ENCODE data around the gene NRG2. TPM values are rescaled to one million over a fixed set of nuclear protein-coding genes. Genes with fewer than 3 reads are reported as not detected.

The NRG2 gene
- total RNA-seq, 1 donor from 2014 or later: 1.4 TPM

- DNase-seq (ENCODE audit: extremely low spot score, unreplicated experiment): no peak
- peaks cover 60% of the 10 kb centered on the region for H3K27me3 Mint-ChIP-seq
Observed at GRCh38 chr5:140005145-140005591, 37.9 kb downstream of the NRG2 start.

GRCh38 chr5:140004174-140004573, 38.9 kb downstream of the NRG2 start:
- no peaks in the 10 kb centered on the region for H3K36me3 Mint-ChIP-seq
- H3K27ac Mint-ChIP-seq: no peak overlapping the region
- no peaks in the 10 kb centered on the region for H3K4me1 Mint-ChIP-seq (ENCODE audit: unreplicated experiment)
- peaks cover 66% of the 10 kb centered on the region for H3K27me3 Mint-ChIP-seq
- no peak for DNase-seq (ENCODE audit: extremely low spot score, unreplicated experiment)
- H3K4me3 Mint-ChIP-seq: no peak overlapping the region
- no peaks in the 10 kb centered on the region for H3K9me3 Mint-ChIP-seq
- TF ChIP-seq CTCF (conservative IDR thresholded peaks at IDR 0.05): no peak

More at GRCh38 chr5:140005145-140005591, 37.9 kb downstream of the NRG2 start:
- Mint-ChIP-seq H3K4me1 (ENCODE audit: unreplicated experiment) (no peaks in the 10 kb centered on the region), H3K4me3 (no peak overlapping the region), H3K36me3 (no peaks in the 10 kb centered on the region), H3K9me3 (no peaks in the 10 kb centered on the region), H3K27ac (no peak overlapping the region)
- no peak for TF ChIP-seq CTCF (conservative IDR thresholded peaks at IDR 0.05)

DNA sequence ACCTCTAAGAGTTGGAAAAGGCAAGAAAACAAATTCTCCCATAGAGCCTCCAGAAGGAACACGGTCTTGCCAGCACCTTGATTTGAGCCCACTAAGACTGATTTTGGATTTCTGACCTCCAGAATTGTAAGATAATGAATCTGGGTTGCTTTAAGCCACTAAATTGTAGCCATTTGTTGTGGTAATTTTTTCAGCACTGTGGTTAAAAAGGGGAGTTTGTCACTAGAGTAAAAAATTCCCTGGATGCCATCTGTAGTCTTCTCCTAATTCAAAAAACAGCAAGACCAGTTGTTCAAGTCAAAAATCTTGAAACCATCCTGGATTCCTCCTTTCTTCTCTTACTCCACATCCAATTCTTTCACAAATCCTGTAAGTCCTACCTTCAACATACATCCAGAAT, 39.6 kb downstream of the NRG2 start:
- Mint-ChIP-seq H3K4me1 (ENCODE audit: unreplicated experiment) (no peaks in the 10 kb centered on the region), H3K9me3 (no peaks in the 10 kb centered on the region), H3K36me3 (no peaks in the 10 kb centered on the region), H3K4me3 (no peak overlapping the region), H3K27me3 (peaks cover 71% of the 10 kb centered on the region), H3K27ac (no peak overlapping the region)
- no peak for TF ChIP-seq CTCF (conservative IDR thresholded peaks at IDR 0.05)
- no peak for DNase-seq (ENCODE audit: extremely low spot score, unreplicated experiment)

- Mint-ChIP-seq H3K27me3 (peaks cover 62% of the 10 kb centered on the region), H3K36me3 (no peaks in the 10 kb centered on the region), H3K4me3 (no peak overlapping the region), H3K4me1 (ENCODE audit: unreplicated experiment) (no peaks in the 10 kb centered on the region), H3K9me3 (no peaks in the 10 kb centered on the region), H3K27ac (no peak overlapping the region)
- no peak for DNase-seq (ENCODE audit: extremely low spot score, unreplicated experiment)
- TF ChIP-seq CTCF (conservative IDR thresholded peaks at IDR 0.05): no peak
Observed at GRCh38 chr5:140000332-140000731, 42.8 kb downstream of the NRG2 start.

- Mint-ChIP-seq H3K27me3 (peaks cover 61% of the 10 kb centered on the region), H3K4me1 (ENCODE audit: unreplicated experiment) (no peaks in the 10 kb centered on the region), H3K27ac (no peak overlapping the region), H3K9me3 (no peaks in the 10 kb centered on the region), H3K4me3 (no peak overlapping the region), H3K36me3 (no peaks in the 10 kb centered on the region)
- no peak for DNase-seq (ENCODE audit: extremely low spot score, unreplicated experiment)
- no peak for TF ChIP-seq CTCF (conservative IDR thresholded peaks at IDR 0.05)
Observed at GRCh38 chr5:139998837-139999236, 44.3 kb downstream of the NRG2 start.

GRCh38 chr5:139997276-139997675, 45.8 kb downstream of the NRG2 start:
- no peaks in the 10 kb centered on the region for H3K36me3 Mint-ChIP-seq
- DNase-seq (ENCODE audit: extremely low spot score, unreplicated experiment): no peak
- TF ChIP-seq CTCF (conservative IDR thresholded peaks at IDR 0.05): no peak
- no peak overlapping the region for H3K27ac Mint-ChIP-seq
- no peak overlapping the region for H3K4me3 Mint-ChIP-seq
- H3K9me3 Mint-ChIP-seq: no peaks in the 10 kb centered on the region
- peaks cover 58% of the 10 kb centered on the region for H3K27me3 Mint-ChIP-seq
- no peaks in the 10 kb centered on the region for H3K4me1 Mint-ChIP-seq (ENCODE audit: unreplicated experiment)
